ENCODE measurements around the gene SLC22A15. TPM values are rescaled to one million over a fixed set of nuclear protein-coding genes. Genes with fewer than 3 reads are reported as not detected.

The SLC22A15 gene
- total RNA-seq, 1 donor from 2014 or later, result 3.5 TPM

- intact Hi-C loops (cut with DNase I), result no loop called here
- ATAC-seq (no peak), DNase-seq (ENCODE audit: low spot score) (no peak)
Measured at GRCh38 chr1:116089870-116090269, 113.6 kb downstream of the SLC22A15 start.

- ATAC-seq (no peak), DNase-seq (ENCODE audit: low spot score) (no peak)
- intact Hi-C loops (cut with DNase I), result no loop called here
Measured at GRCh38 chr1:116091083-116091482, 114.8 kb downstream of the SLC22A15 start.

GRCh38 chr1:116092752-116093489 lies 116.6 kb downstream of the SLC22A15 start:
- intact Hi-C loops (cut with DNase I), result no loop called here
- DNase-seq (ENCODE audit: low spot score), result no peak
- no peak for ATAC-seq

- intact Hi-C loops (cut with DNase I), result no loop called here
- no peak for DNase-seq (ENCODE audit: low spot score)
- no peak for ATAC-seq
Measured at GRCh38 chr1:116095027-116095426, 118.7 kb downstream of the SLC22A15 start.

GRCh38 chr1:116096013-116096618 lies 119.8 kb downstream of the SLC22A15 start:
- DNase-seq (ENCODE audit: low spot score), result no peak
- ATAC-seq, result no peak
- intact Hi-C loops (cut with DNase I), result no loop called here

GRCh38 chr1:116097626-116098025 lies 121.3 kb downstream of the SLC22A15 start:
- ATAC-seq (no peak), DNase-seq (ENCODE audit: low spot score) (no peak)
- intact Hi-C loops (cut with DNase I), result no loop called here

- intact Hi-C loops (cut with DNase I), result no loop called here
- ATAC-seq (no peak), DNase-seq (ENCODE audit: low spot score) (no peak)
Measured at GRCh38 chr1:116099379-116099778, 123.1 kb downstream of the SLC22A15 start.

GRCh38 chr1:116099919-116100318 lies 123.6 kb downstream of the SLC22A15 start:
- intact Hi-C loops (cut with DNase I), result no loop called here
- ATAC-seq (no peak), DNase-seq (ENCODE audit: low spot score) (no peak)

GRCh38 chr1:116104667-116105066 lies 128.4 kb downstream of the SLC22A15 start:
- intact Hi-C loops (cut with DNase I), result no loop called here
- ATAC-seq (no peak), DNase-seq (ENCODE audit: low spot score) (no peak)

GRCh38 chr1:116105996-116106395 lies 129.7 kb downstream of the SLC22A15 start:
- ATAC-seq, result no peak
- intact Hi-C loops (cut with DNase I), result no loop called here
- no peak for DNase-seq (ENCODE audit: low spot score)

- intact Hi-C loops (cut with DNase I), result no loop called here
- DNase-seq (ENCODE audit: low spot score) (no peak), ATAC-seq (no peak)
Measured at GRCh38 chr1:116106646-116107045, 130.3 kb downstream of the SLC22A15 start.

- ATAC-seq (no peak), DNase-seq (ENCODE audit: low spot score) (no peak)
- intact Hi-C loops (cut with DNase I), result no loop called here
Measured at GRCh38 chr1:116107371-116107770, 131.1 kb downstream of the SLC22A15 start.

GRCh38 chr1:116110567-116111523 lies 134.5 kb downstream of the SLC22A15 start, which contains the start of gene MAB21L3:
Gene MAB21L3 (plus strand): TSS chr1:116111399. CDS start chr1:116112616, 1,217 bp downstream.
- no peak for DNase-seq (ENCODE audit: low spot score)
- ATAC-seq, result peak; percentile 44
- intact Hi-C loops (cut with DNase I), result no loop called here

- no peak for DNase-seq (ENCODE audit: low spot score)
- peak; percentile 34 for ATAC-seq
- intact Hi-C loops (cut with DNase I), result no loop called here
Measured at GRCh38 chr1:116111524-116112021, 135.3 kb downstream of the SLC22A15 start.

GRCh38 chr1:116112388-116113140 lies 136.3 kb downstream of the SLC22A15 start:
- intact Hi-C loops (cut with DNase I), result no loop called here
- DNase-seq (ENCODE audit: low spot score), result no peak
- ATAC-seq, result no peak

GRCh38 chr1:116113615-116114014 lies 137.3 kb downstream of the SLC22A15 start:
- DNase-seq (ENCODE audit: low spot score) (no peak), ATAC-seq (peak; percentile 70)
- intact Hi-C loops (cut with DNase I), result no loop called here

GRCh38 chr1:116115476-116116439 lies 139.4 kb downstream of the SLC22A15 start:
- no peak for DNase-seq (ENCODE audit: low spot score)
- intact Hi-C loops (cut with DNase I), result no loop called here
- no peak for ATAC-seq

GRCh38 chr1:116118471-116118870 lies 142.2 kb downstream of the SLC22A15 start:
- intact Hi-C loops (cut with DNase I), result no loop called here
- no peak for DNase-seq (ENCODE audit: low spot score)
- no peak for ATAC-seq

Data from sciatic nerve (tissue), 2 donors.